Keratinocyte (primary cell): ENCODE results near the gene FAM107B.

Source experiments
- EZH2 ChIP-seq: IDR thresholded peaks from one replicate; pipeline ENCODE4 v1.6.1; 2012; ENCODE audit warnings: inconsistent platforms, mild to moderate bottlenecking, low read length, moderate library complexity
- TF ChIP-seq, protein P1 (sequence below), 3 experiments: IDR thresholded peaks in 1 of 3; conservative IDR thresholded peaks in 1 of 3; optimal IDR thresholded peaks in 1 of 3; 2 replicates in 2 of 3; 3 replicates in 1 of 3; pipeline versions ENCODE3 to v1.5.1; 2011; ENCODE audit warnings: low read length in 3 of 3, mild to moderate bottlenecking in 3 of 3, moderate library complexity in 2 of 3, control low read depth in 1 of 3, inconsistent platforms in 1 of 3; ENCODE audit not compliant: insufficient read depth in 2 of 3; ENCODE audit errors: extremely low read depth in 1 of 3

DNA sequence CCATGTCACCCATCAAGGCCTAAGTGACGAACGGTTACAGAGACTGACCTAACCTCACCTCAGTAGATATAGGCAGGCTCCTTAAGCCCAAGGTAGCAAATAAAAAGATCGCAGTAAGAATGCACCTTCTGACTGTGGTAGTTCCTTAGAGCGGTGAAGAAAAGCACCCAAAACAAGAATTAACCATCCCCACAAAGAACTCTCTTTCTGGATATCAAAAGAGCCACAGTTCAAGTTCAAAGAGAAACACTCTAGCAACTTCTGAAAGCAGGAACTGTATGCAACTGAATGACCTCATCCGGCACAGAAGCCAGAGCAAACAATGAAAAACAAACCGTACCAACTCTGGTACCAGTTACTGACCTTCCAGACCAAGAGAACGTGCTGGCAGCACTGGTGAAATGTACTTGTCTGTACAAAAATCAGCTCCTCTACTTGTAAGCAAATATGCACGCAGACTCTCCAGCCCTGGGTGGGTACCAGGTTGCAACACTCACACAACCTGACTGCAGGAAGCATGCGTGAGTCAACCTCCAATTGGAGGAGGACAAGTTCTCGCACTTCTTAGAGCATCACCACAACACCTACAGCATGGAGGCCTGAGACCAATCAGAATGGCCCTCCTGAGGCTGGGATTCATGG lies 202.7 kb downstream of the FAM107B start:
- TF ChIP-seq, protein P1, sequence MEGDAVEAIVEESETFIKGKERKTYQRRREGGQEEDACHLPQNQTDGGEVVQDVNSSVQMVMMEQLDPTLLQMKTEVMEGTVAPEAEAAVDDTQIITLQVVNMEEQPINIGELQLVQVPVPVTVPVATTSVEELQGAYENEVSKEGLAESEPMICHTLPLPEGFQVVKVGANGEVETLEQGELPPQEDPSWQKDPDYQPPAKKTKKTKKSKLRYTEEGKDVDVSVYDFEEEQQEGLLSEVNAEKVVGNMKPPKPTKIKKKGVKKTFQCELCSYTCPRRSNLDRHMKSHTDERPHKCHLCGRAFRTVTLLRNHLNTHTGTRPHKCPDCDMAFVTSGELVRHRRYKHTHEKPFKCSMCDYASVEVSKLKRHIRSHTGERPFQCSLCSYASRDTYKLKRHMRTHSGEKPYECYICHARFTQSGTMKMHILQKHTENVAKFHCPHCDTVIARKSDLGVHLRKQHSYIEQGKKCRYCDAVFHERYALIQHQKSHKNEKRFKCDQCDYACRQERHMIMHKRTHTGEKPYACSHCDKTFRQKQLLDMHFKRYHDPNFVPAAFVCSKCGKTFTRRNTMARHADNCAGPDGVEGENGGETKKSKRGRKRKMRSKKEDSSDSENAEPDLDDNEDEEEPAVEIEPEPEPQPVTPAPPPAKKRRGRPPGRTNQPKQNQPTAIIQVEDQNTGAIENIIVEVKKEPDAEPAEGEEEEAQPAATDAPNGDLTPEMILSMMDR (optimal IDR thresholded peaks at IDR 0.05 in 1 of 3, IDR thresholded peaks at IDR 0.05 in 1 of 3, conservative IDR thresholded peaks at IDR 0.05 in 1 of 3; ENCODE audit: extremely low read depth in 1 of 3, insufficient read depth in 2 of 3, low read length in 3 of 3) = no peak
- no peak for TF ChIP-seq EZH2
